ENCODE data around the gene UQCR10. TPM values are rescaled to one million over a fixed set of nuclear protein-coding genes. Genes with fewer than 3 reads are reported as not detected.

Gene UQCR10
- total and polyA plus RNA-seq, 8 donors, result 2.0 to 307 (median 96.9) TPM

DNA sequence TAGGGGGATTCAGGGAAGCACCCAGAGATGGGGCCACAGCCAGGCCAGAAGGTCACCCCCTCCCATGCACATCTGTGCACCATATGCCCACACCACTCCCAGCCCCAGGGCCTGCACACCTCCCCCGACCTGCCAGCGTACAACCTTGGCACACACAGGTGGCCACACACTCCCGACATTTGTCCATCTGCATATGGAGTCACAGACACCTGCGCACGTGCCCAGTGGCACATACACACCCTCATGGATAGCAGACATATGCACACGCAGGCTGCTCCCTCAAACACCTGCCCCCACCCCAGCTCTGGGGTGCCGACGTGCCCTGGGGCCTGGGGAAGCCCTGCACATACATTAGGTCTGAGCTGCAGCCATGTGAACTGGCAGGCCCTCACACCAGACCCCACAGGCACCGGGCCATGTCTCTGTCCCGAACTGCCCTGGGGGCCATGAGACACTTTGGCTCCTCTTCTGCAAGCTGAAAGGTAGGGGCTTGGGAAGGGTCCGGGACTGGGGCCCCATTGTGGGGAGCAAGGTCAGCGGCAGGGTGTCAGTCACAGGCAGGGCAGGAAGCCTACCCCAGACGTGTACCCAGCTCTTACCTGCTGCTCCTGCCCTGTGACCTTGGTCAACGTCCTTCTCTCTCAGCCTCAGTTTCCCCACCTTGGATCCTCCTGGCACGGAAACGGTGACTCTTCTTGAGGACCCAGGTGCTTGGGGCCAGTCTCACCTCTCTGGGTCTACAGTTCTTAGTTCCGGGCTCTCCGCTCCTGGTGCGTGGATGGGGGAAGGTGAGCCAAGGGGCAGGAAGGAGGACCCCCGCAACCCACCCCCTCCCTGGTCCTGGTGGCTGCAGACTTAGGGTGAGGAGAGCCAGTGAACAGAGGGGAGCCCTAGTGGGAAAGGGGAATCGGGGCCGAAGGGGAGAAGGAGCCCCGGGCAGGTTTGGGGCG is 47.9 kb upstream of the UQCR10 start:
- TF ChIP-seq EP300 (IDR thresholded peaks at IDR 0.05) (no peak), POLR2AphosphoS5 (IDR thresholded peaks at IDR 0.05) (no peak), POLR2A (IDR thresholded peaks at IDR 0.05) (no peak)
- TF ChIP-seq, protein P1, sequence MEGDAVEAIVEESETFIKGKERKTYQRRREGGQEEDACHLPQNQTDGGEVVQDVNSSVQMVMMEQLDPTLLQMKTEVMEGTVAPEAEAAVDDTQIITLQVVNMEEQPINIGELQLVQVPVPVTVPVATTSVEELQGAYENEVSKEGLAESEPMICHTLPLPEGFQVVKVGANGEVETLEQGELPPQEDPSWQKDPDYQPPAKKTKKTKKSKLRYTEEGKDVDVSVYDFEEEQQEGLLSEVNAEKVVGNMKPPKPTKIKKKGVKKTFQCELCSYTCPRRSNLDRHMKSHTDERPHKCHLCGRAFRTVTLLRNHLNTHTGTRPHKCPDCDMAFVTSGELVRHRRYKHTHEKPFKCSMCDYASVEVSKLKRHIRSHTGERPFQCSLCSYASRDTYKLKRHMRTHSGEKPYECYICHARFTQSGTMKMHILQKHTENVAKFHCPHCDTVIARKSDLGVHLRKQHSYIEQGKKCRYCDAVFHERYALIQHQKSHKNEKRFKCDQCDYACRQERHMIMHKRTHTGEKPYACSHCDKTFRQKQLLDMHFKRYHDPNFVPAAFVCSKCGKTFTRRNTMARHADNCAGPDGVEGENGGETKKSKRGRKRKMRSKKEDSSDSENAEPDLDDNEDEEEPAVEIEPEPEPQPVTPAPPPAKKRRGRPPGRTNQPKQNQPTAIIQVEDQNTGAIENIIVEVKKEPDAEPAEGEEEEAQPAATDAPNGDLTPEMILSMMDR (IDR thresholded peaks at IDR 0.05), result no peak
- H3K9me3 ChIP-seq, result no peaks in the 10 kb centered on the region
- H3K36me3 ChIP-seq, result no peaks in the 10 kb centered on the region
- H3K27ac ChIP-seq, result no peak overlapping the region
- H3K4me1 ChIP-seq, result peaks cover 9 to 18% (median 16%) of the 10 kb centered on the region in 4 donors
- H3K27me3 ChIP-seq, result peaks cover 16 to 99% (median 56%) of the 10 kb centered on the region in 3 donors
- DNase-seq, result no peak
- H3K4me3 ChIP-seq, result peak overlapping the region in 2 of 4 donors; percentile 26 to 32
- 36 to 46% (median 39%) methylated on average over 15 to 24 of the region's 24 CpGs for WGBS, 5 donors
- intact Hi-C loops (cut with DNase I; ENCODE audit: low total_unique reads), result no loop called here

DNA sequence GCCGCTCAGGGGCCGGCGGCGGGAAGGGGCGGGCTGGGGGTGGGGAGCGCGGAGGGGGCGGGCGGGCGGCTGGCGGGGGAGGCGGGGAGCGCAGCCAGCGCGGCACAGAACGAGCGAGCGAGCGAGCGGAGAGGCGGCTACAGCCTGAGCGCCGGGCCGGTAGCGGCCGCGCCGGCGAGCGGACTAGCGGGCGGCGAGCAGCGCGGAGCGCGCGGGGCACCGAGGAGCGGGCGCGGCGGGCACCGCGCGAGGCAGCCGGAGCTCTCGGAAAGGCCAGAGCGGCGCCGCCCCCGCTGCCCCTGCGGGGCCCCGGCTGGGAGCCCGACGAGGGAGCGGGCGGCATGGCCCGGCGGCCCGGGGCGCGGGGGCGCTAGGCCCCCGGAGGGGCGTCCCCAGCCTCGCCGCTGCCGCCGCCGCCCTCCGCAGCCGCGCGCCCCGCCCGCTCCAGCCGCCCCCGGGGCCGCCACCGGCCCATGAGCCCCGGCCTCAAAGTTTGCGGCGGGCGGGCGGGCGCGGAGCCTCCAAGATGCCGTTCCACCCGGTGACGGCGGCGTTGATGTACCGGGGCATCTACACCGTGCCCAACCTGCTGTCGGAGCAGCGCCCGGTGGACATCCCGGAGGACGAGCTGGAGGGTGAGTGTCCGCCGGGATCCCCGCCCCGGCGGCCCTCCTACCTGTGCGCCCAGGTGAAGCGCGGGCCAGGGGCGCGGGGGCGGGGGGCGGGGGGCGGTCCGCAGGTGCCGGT is 47.1 kb upstream of the UQCR10 start, which contains the start of gene CABP7:
TSS of gene CABP7 (plus strand) at position 105 of the 747 bp plus-strand sequence. CDS start at position 527, 422 bp downstream.
- Histone ChIP-seq H3K27ac (no peak within 1 kb of the TSS), H3K36me3 (no peaks in the 10 kb centered on the region), H3K4me1 (peaks cover 9 to 18% (median 16%) of the 10 kb centered on the region in 4 donors), H3K4me3 (peak within 1 kb of the TSS; percentile 21 to 44 (median 29)), H3K27me3 (peaks cover 16 to 97% (median 52%) of the 10 kb centered on the region in 3 donors), H3K9me3 (no peaks in the 10 kb centered on the region)
- no peak for DNase-seq
- intact Hi-C loops (cut with DNase I; ENCODE audit: low total_unique reads), result no loop called here
- TF ChIP-seq POLR2A (IDR thresholded peaks at IDR 0.05), result no peak
- no peak for TF ChIP-seq POLR2AphosphoS5 (IDR thresholded peaks at IDR 0.05)
- 0 to 10% (median 1%) methylated on average over 6 to 113 of the region's 115 CpGs for WGBS, 5 donors

DNA sequence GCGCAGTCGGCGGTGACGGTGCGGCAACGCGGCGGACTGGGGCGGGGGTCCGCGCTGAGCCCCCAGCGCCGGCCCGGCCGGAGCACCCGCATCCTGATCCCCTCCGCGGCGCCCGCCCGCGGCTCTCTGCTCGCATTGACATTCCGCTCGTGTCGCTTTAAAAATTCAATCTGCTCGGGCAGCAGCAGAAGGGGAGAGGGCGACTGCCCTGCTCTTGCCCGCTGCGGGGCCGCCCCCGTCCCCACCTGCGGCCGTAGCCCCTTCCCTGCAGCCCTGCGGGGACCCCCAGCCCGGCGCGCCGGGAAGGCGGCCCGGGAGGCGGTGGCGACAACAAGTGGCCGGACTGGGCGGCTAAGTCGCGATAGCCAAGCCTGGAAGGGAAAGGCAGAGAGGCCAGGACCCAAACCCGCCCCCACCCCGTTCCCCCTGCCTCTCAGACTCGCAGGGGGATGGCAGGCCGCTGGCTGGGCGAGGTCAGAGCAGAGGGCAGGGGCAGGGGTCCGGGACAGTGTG is 46.3 kb upstream of the UQCR10 start:
- DNase-seq, result no peak
- Histone ChIP-seq H3K4me3 (peak overlapping the region; percentile 21 to 44 (median 29)), H3K9me3 (no peaks in the 10 kb centered on the region), H3K27ac (no peak overlapping the region), H3K4me1 (peaks cover 9 to 18% (median 16%) of the 10 kb centered on the region in 4 donors), H3K27me3 (peaks cover 16 to 97% (median 44%) of the 10 kb centered on the region in 3 donors), H3K36me3 (no peaks in the 10 kb centered on the region)
- WGBS, 5 donors, result 4 to 6% (median 4%) methylated on average over 13 to 53 of the region's 53 CpGs
- TF ChIP-seq POLR2A (IDR thresholded peaks at IDR 0.05), result no peak
- TF ChIP-seq EP300 (IDR thresholded peaks at IDR 0.05), result no peak
- TF ChIP-seq, protein P1 (IDR thresholded peaks at IDR 0.05), result no peak
- TF ChIP-seq POLR2AphosphoS5 (IDR thresholded peaks at IDR 0.05), result no peak
- intact Hi-C loops (cut with DNase I; ENCODE audit: low total_unique reads), result no loop called here

DNA sequence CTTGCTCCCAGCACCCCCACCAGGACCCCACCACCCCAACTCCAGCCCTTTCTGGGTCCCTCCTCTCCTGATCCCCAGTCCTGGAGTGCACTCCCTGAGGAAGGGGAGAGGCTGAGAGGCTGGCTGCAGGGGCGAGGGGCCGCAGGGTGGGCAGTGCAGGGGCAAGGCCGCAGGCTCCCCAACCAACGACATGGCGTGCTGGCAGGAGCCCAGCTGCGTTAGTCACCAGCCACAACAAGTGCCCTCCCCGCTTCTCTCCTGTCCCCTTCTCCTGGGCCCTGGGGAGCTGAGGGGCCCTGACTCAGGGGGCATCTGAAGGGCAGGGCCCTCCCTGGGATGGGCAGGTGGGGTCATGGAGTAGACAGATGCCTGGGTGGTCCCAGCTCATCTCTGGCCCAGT is 45.0 kb upstream of the UQCR10 start:
- H3K4me1 ChIP-seq, result peaks cover 9 to 24% (median 19%) of the 10 kb centered on the region in 4 donors
- no peak for TF ChIP-seq POLR2AphosphoS5 (IDR thresholded peaks at IDR 0.05)
- TF ChIP-seq POLR2A (IDR thresholded peaks at IDR 0.05), result no peak
- TF ChIP-seq, protein P1 (IDR thresholded peaks at IDR 0.05), result no peak
- TF ChIP-seq EP300 (IDR thresholded peaks at IDR 0.05), result no peak
- no peak for DNase-seq
- no peaks in the 10 kb centered on the region for H3K9me3 ChIP-seq
- H3K27me3 ChIP-seq, result peaks cover 16 to 97% (median 43%) of the 10 kb centered on the region in 3 donors
- no peak overlapping the region for H3K4me3 ChIP-seq
- 66 to 92% (median 68%) methylated on average over 2 to 7 of the region's 7 CpGs for WGBS, 5 donors
- intact Hi-C loops (cut with DNase I; ENCODE audit: low total_unique reads), result no loop called here
- no peak overlapping the region for H3K27ac ChIP-seq
- H3K36me3 ChIP-seq, result no peaks in the 10 kb centered on the region

Measured in stomach (tissue), 9 donors.